CD4-positive, alpha-beta T cell treated with Interferon gamma for 1 hour (primary cell): Measurements from ENCODE around the gene GRID2IP.

ENCODE experiments used
- DNase-seq: peaks from one replicate; pipeline ENCODE4 v3.0.0-alpha.2; 2020

Gene GRID2IP

DNA sequence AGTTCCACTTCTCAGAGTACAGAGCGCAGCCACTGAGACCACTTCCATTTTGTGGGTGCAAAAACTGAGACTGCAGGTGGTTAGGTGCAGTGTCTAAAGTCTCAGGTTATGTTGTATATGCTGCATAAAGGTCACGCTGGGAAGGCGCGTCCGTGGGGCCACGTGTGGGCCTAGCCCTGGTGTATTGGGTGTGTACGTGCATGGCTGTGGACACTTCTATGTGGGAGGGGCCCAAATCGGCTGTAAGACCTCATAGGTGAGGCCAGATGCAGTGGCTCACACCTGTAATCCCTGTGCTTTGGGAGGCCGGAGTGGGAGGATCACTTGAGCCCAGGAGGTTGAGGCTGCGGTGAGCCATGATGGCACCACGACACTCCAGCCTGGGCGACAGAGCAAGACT lies 37.7 kb downstream of the GRID2IP start:
- DNase-seq = no peak

DNA sequence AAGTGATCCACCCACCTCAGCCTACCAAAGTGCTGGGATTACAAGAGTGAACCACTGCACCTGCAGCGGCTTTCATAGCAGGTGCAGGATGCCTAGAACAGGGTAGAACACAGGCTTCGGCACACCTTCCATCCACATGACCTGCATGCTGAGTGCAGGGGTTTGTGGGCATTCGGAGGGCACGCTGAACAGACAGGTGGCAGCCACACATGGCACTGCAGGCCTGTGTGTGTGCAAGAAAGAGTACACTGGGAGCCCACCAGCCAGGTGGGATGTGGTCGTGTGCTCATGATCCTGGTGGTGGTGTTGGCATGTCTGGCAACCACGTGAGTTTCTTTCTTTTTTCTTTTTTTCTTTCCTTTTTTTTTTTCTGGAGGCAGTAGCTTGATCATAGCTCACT lies 38.4 kb downstream of the GRID2IP start:
- DNase-seq = no peak

DNA sequence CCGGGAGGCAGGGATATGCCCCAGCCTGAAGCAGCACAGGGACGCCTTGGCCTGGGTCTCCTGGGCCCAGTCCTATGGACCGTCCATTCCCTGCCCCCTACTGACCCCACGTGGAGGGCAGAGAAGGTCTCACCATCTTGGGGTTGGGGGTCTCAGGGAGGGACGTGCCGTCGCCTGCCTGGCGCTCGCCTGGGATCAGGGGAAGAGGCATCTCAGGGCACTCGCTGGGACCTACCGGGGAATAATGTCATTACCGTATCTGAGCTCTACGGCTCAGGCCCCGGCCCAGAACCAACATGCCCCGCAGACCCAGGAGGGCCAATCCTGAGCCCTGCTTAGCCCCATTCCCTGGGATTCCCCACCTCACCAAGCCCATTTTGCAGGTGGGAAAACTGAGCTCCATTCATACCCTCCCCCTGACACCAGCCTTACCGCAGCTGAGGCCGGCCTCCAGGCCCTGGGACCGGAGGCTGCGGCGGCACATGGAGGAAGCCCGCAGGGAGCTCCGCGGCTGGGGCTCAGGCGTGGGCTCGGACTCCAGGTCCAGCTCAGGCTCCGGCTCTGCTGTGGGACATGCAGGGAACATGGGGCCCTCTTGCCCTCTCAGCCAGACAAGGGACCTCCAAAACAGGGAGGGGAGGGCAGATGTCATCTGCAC lies 40.7 kb downstream of the GRID2IP start:
- DNase-seq = no peak

DNA sequence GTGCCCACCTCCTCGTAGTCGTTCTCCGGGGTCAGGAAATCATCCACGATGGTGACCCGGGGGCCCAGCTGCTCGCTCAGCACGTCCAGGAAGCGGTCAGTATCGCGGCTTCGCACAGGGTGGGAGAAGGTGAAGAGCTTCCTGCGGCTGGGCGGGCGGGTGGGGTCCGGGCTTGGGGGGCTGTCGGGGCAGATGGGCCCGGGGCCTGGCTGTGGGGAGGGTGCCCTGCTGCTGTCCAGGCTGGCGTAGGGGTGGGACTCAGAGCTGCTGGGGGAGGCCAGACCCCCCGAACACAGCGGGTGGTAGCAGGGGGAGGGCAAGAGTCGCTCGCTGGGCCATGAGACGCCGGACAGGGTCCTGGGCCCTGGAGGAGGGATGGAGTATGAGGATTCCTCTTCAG lies 42.3 kb downstream of the GRID2IP start:
- DNase-seq = no peak

DNA sequence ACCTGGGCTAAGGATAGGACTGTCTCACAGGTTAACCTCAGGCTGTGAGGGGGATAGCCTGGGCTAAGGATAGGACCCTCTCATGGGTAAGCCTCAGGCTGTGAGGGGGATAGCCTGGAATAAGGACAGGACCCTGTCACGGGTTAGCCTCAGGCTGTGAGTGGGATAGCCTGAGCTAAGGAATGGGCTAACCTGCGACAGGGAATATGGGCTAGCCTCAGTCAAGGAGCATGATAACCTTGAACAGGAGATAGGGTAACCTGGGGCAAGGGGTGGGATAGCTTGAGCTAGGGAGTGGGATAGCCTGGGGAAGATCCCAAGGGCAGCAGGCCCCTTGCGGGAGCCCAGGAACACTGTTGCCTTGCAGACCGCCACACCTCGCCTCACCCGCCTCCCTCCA lies 42.7 kb downstream of the GRID2IP start:
- no peak for DNase-seq

DNA sequence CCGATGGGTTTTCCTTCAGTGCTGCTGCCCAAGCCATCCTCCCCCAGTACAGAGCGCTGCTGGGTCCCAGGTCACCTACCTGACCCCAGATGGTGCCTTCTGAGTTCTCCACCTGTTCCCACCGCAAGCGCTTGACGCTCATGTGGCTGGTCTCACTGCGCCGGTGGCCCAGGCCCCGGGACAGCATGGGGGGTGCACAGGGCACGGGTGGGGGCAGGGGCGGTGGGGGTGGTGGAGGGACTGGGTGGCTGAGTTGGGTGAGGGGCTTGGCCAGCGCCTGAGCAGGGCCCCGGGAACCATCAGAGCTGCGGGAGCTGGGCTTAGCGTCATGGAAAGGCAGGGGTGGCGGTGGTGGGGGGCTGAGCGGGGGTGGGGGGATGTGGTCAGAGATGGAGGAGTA lies 43.4 kb downstream of the GRID2IP start:
- no peak for DNase-seq

DNA sequence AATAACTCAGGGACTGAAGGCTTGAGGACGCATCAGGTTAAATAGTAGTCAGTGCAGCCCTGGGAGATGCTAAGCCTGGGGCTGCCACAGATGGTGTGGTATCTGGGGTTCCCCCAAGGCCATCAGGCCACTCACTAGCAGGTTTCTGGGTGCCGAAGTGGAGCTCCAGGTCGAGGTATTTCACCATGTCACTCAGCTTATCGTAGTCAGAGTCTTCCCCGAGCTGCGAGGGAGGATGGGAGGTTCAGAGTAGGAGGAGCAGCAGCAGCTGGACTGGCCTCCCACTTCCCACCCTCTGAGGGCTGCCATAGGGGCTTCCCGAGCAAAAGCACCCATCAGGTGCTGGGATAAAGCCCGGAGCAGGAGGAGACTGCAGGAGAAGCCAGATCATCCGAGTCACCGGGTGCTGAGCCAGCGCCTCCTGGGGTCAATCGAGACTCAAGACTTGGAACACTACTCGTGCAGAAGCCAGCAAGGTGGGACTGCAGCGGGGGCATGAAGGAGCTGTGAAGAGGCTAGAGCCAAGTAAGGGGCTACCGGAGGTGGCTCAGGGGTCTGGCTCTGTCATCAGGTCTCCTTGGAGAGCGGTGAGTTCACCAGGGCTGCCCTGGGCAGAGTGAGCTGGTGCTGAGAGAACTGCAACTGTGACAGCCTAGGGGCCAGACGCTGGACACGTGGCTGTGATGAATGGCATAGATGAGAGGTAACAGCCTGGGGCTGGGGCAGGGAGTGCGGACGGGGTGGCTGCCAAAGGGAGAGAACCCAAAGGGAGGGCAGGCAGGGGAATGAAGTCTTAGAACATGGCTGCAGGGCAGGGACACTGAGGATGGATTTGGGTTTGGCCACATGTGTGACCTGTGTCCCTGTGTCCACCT lies 45.3 kb downstream of the GRID2IP start:
- DNase-seq = no peak

DNA sequence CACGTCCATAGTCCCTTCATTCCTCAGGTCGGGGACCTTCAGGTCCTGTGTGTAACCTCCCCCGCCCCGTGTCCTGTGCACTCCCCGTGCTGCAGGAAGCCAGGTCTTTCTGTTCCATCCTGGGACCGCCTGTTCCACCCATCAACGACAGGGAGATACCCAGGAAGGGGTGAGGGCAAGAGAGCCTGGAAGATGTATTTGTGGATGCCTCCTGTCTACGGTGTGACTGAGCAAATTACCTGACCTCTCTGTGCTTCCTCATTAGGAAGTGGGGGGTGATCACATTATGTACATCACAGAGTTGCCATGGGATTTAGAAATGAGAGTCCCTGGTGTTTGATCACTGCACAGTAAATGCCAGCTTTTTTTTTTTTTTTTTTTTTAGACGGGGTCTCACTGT lies 46.3 kb downstream of the GRID2IP start:
- no peak for DNase-seq

DNA sequence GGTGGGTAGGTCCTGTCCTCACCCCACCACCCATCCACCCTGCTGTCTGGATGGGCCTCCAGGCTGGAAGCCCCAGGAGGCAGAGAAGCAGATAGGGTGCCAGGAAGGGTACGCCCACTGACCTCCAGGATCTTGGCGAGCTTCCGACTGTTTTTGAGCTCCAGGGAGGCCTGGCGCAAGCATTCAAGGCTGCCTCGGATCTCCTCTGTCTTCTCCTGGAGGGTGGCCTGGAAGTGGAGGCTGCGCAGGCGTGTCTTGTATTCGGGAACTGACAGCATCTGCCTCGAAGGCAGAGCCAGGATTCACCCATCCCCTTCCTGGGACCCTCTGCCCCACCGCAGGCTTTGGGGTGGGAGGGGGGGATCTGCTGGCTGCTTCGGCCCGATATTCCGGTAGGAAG lies 48.4 kb downstream of the GRID2IP start:
- no peak for DNase-seq

DNA sequence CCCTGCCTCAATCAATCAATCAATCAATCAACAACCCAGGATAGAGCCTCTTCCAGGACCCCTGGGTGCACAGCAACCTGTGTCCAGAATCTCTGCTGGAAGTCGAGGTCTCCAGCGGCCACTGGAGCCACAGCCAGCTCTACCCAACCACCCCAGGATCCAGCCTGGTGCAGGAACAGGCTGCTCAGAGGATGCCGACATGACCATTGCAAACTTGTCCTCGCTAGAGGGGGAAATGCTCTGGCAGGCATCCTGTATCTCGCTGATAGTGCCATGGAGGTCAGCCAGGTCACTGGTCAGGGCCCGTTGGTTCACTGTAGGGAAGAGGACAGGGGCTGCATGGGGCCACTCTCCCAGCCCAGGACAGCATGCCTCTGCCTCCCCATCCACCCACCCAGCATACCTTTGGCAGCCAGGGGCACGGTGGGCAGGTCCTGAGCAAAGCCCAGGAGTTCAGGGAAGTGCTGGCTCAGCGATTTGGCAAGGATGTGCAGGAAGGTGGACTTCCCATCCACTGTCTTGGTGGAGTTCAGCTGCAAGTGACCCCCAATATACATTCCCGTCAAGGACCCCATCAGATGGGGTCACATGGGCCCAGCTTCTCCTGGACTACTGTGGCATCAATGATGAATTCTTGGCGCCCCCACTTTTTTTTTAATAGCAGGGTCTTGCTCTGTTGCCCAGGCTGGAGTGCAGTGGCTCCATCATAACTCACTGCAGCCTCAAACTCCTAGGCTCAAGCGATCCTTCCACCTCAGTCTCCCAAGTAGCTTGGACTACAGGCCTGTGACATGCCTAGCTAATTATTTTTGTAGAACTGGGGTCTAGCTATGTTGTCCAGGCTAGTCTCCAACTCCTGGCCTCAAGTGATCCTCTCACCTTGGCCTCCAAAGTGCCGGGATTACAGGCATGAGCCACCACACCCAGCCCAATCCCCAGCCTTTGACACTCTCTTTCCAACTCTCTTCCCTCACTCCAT lies 49.4 kb downstream of the GRID2IP start:
- DNase-seq = no peak

DNA sequence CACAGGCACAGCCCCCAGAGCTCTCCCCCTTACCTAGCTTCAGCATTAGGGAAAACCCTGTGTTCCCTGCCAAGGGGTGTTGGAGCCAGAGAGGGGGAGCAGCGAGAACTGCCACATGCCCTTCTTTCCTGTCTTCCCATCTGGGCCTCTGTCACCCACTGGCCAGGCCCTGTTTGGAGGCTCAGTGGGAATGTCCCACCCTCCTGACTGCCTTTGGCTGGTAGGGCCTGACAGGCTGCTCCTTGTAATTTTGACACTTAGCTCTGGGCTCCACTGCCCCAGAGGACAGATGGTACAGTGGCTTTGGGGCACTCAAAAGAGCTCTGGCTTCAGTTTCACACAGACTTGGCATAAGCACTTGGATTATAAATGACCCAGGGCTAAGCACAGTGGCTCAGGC lies 50.6 kb downstream of the GRID2IP start:
- no peak for DNase-seq

DNA sequence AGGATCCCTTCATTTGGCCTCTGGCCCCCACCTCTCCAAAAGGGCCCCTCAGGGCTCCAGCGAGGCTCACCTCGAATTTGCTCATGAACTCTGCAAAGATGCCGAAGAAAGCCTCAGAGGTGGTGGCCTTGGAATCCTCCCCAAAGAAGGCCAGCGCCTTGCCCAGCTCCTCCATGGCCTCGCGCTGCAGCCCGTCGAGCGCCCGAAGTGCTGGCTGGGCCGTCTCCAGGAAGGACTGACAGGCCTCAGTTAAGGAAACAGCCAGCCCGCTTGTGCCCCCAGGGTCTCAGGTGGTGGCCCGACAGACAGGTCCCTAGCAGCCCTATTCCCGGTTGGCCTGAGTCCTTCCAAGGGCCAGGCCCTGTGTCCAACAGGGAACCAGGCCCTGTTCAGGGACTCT lies 53.3 kb downstream of the GRID2IP start:
- DNase-seq = no peak

DNA sequence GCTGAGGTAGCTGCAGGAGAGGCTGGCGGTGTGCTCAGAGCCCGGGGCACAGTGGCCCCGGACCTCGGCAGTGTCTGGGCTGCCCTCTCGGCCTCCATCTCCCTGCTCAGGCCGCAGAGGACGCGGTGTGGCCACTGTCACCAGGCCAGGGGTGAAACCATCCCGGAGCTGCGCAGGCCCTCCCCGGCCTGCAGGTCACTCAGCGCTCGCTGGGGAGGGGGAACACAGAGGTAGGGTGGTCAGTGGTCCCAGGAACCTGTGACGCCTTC lies 53.7 kb downstream of the GRID2IP start:
- DNase-seq = no peak

DNA sequence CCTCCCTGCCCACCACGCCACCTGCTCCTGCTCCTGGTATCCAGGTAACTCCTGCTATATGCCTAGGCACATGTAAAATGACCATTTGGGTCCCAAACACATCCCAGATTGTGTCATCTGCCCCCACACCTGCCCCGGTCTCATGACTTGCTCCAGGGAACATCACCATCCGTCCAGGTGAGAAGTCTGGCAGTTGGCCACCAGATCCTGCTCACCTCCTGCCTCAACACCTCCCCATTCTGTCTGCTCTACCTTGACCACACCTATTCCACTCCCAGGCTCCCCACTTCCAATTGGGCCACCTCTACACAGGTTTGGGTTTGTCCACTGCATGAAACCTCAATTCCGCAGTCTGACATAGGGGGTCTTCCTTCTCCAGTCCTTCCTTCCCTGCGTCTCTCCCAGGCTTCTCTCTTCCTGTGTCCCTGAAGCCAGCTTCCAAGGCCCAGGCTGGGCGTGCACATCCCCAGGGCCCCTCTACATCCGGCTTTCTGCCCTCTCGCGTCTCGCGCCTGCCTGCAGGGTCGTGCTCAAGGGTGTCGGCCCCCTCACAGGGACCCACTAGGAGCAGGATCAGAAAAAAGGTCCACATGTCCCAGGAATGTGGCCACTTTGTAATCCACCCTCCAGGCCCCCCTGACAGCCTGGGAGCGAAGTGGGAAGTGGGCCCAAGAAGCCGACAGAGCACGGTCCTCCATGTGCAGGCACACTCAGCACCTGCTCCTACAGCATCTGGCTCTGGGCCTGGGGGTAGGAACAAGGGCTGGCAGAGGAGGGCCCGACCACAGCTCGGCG lies 54.2 kb downstream of the GRID2IP start:
- no peak for DNase-seq

DNA sequence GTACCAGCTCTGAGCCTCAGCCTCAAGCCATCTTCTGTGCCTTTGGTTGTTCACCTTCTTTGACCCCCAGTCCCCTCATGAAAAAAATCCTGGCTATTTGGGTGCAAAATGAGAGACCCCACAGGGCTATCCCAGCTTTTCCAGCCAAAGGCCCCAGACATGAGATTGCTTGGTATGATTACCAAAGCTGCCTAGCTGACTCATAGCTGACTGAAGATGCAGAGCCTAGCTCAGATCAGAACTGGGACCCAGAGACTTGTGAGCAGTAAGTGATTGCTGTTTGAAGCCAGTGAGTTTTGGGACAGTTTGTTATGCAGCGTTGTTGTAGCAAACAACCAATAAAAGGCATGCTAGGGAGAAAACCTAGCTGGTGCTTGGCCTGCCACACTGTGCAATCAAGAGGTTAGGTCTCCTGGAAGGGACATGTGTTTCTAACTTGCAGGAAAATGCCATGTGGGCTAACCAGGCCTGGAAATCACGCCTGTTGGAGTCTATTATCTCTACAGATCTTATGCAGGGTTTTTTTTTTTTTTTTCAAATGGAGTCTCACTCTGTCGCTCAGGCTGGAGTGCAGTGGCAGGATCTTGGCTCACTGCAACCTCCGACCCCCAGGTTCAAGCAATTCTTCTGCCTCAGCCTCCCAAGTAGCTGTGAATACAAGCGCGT lies 55.5 kb downstream of the GRID2IP start:
- DNase-seq = no peak

DNA sequence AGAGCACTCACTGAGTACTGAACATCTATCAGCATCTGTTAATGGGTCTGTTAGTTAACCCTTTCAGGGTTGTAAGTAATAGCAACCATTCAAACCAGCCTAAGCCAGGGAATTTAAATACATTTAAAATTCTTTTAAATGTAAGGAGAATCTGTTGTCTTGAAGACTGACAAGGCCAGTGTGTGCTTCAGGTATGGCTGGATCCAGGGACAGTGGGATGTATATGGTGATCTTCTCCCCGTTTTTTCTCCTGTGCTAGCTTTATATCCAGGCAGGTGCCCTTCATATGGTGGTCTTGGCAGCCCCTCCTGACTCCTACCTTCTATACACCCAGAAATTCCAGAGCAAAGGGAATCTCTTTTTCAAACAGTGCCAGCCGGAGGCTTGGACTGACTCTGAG lies 56.9 kb downstream of the GRID2IP start:
- no peak for DNase-seq

DNA sequence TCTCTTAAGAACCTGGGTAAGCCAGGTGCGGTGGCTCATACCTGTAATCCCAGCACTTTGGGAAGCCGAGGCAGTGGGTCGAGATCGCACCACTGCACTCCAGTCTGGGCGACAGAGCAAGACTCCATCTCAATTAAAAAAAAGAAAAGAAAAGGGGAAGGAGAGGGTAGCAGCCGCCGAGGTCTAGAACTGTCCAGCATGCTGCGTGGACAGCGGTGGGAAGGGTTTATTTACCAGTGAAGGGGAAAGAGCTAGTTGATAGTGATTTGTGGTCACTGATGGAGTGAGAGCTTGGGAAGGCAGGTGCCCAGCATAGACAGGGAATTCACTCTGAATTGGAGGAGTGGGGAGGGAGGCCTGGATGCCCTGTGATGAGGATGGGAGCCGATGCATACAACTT lies 60.1 kb downstream of the GRID2IP start:
- no peak for DNase-seq

DNA sequence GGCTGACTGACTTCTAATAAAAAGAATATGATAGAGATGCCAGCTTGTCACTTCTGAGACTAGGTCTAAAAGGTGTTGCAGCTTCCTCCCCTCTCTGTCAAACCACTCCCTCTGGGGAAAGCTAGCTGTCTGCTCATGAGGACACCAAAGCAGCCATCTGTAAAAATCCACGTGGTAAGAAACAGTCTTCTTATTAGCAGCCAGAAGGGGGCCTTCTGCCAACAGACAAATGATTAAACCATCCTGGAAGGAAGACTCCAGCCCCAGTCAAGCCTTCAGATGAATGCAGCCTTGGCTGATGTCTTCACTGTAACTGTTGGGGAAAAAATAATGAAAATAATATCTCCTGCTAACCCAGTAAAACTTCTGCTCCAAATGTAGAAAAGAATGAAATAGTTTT lies 61.6 kb downstream of the GRID2IP start:
- no peak for DNase-seq

DNA sequence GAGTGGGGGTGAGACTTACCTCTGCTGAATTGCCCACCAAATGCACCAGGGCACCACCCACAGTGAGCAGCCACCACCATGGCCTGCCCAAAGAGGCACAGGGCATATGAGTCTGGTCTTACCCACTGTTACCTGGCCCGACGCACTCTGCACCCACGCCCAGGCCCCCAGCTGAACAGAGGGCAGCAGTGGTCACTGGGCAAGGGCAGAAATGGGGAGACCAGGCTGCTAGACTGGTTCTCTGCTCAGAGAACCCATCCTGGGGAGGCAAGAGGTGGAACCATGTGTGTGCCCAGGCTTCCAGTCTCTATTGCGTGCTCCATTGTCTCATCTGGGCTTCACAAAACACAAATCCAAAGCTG lies 64.1 kb downstream of the GRID2IP start:
- DNase-seq = no peak

DNA sequence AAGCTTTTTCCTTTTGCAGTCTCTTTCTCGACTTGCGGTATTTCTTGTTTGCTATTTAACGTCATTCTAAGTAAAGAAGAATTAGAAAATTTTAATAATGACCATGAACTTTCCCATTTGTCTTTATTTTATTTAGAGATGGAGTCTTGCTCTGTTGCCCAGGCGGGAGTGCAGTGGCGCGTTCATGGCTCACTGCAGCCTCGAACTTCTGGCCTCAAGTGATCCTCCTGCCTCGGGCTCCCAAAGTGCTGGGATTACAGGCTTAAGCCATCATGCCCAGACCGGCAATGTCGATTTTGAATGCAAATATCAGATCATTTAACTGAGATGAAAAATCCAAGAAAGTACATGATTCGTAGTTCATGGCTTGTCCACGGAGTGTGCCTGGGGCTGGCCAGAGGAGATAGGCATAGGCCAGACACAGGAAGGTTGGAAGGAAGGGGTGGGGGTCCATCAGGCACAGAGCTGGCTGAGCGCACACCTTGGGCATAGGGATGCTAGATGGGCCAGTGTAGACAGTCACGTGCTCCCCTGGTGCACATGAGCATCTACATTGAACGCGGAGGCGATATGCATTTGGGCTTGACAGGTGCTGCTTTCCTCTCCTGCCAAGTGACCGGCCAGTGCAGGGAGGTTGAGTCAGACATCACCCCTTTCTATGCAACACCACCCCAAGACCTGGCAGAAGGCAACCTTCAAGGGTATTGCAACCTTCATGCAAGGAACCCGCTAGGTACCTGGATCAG lies 64.7 kb downstream of the GRID2IP start:
- DNase-seq = no peak

DNA sequence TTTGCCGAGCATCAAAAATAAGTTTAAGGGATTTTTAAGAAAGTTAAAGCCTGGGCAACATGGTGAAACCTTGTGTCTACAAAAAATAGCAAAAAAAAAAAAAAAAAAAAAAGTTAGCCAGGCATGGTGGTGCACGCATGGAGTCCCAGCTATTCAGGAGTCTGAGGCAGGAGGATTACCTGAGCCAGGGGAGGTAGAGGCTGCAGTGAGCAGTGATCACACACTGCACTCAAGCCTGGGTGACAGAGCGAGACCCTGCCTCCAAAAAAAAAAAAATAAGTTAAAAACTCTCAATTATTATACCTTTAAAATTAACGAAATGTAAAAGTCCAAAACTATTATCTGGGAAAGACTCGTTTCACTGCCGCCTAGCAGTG lies 68.5 kb downstream of the GRID2IP start:
- no peak for DNase-seq

DNA sequence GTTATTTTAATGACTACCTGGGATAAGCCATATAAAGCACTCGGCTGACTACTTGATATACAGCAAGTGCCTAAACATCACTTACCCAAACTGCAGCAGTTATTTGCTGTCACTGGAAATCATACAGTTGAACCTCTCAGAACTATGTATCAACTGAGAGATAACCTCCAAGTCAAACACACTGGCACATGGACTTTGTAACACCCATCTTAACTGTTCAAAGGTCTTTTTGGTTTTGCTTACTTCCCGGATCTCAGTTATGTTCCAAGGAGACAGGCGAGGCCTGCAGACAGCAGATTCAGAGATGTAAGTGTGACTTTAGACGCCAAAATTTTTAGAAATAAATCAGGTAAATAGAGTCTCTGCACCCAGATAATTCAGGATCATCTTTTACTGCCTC lies 69.0 kb downstream of the GRID2IP start:
- no peak for DNase-seq
